Ishikawa (cell line): ENCODE results near the gene AKAP7.

Experiments
- CEBPB ChIP-seq: IDR thresholded peaks from 2 replicates; pipeline ENCODE4 v1.6.1; 2012
- CREB1 ChIP-seq: IDR thresholded peaks from 2 replicates; pipeline ENCODE4 v1.6.1; 2012; ENCODE audit warnings: low read depth
- EGR1 ChIP-seq: IDR thresholded peaks from 2 replicates; pipeline ENCODE4 v1.6.1; 2012
- EP300 ChIP-seq: IDR thresholded peaks from 2 replicates; pipeline ENCODE4 v1.6.1; 2012; ENCODE audit warnings: borderline replicate concordance
- FOXM1 ChIP-seq: IDR thresholded peaks from 2 replicates; pipeline ENCODE4 v1.6.1; 2012; ENCODE audit warnings: low read depth, borderline replicate concordance
- MAX ChIP-seq: IDR thresholded peaks from 2 replicates; pipeline ENCODE4 v1.6.1; 2012
- NFIC ChIP-seq: IDR thresholded peaks from 2 replicates; pipeline ENCODE4 v1.6.1; 2012
- RAD21 ChIP-seq: IDR thresholded peaks from 2 replicates; pipeline ENCODE4 v1.6.1; 2012; ENCODE audit warnings: low read depth
- REST ChIP-seq: IDR thresholded peaks from 2 replicates; pipeline ENCODE4 v1.6.1; 2012; ENCODE audit warnings: low read depth, mild to moderate bottlenecking
- TAF1 ChIP-seq: IDR thresholded peaks from 2 replicates; pipeline ENCODE4 v1.6.1; 2012; ENCODE audit warnings: low read depth, mild to moderate bottlenecking
- TCF12 ChIP-seq: IDR thresholded peaks from 2 replicates; pipeline ENCODE4 v1.6.1; 2012; ENCODE audit warnings: low read depth
- TEAD4 ChIP-seq: IDR thresholded peaks from 2 replicates; pipeline ENCODE4 v1.6.1; 2012
- YY1 ChIP-seq: IDR thresholded peaks from 2 replicates; pipeline ENCODE4 v1.6.1; 2012; ENCODE audit warnings: low read depth
- ZBTB7A ChIP-seq: IDR thresholded peaks from 2 replicates; pipeline ENCODE4 v1.6.1; 2012; ENCODE audit warnings: low read depth
- TF ChIP-seq, protein P1 (sequence below): IDR thresholded peaks from 2 replicates; pipeline ENCODE4 v1.6.1; 2012

Gene AKAP7

GRCh38 chr6:131117878-131118277 is 17.4 kb upstream of the AKAP7 start:
- TF ChIP-seq REST: no peak
- TF ChIP-seq NFIC: no peak
- no peak for TF ChIP-seq RAD21
- no peak for TF ChIP-seq MAX
- no peak for TF ChIP-seq EGR1
- no peak for TF ChIP-seq TEAD4
- TF ChIP-seq CEBPB: no peak
- no peak for TF ChIP-seq TCF12
- TF ChIP-seq, protein P1, sequence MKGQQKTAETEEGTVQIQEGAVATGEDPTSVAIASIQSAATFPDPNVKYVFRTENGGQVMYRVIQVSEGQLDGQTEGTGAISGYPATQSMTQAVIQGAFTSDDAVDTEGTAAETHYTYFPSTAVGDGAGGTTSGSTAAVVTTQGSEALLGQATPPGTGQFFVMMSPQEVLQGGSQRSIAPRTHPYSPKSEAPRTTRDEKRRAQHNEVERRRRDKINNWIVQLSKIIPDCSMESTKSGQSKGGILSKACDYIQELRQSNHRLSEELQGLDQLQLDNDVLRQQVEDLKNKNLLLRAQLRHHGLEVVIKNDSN: no peak
- no peak for TF ChIP-seq ZBTB7A
- TF ChIP-seq TAF1: no peak
- no peak for TF ChIP-seq EP300
- no peak for TF ChIP-seq YY1
- no peak for TF ChIP-seq CREB1
- no peak for TF ChIP-seq FOXM1

DNA sequence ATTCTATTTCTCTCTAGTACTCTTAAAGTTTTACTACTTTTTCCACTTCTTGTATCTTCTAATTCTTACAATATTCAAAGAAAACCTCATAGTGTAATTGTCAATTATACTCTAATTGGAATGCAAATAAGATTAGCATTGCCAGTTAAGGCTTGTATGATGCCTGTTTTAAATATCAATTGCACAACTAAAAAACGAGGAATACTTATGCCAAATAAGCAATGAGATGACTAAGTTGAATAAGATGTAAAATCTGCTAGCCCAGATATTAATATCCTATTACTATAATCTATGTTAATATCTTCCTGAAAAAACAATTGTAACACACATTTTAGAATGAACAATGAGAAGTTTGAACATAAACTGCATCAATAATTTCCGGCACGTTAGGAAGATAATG is 13.3 kb upstream of the AKAP7 start:
- TF ChIP-seq EP300: no peak
- no peak for TF ChIP-seq REST
- TF ChIP-seq, protein P1: no peak
- TF ChIP-seq RAD21: no peak

- no peak for TF ChIP-seq TCF12
- TF ChIP-seq CREB1: no peak
- TF ChIP-seq TEAD4: no peak
- no peak for TF ChIP-seq YY1
- TF ChIP-seq, protein P1: no peak
- TF ChIP-seq NFIC: no peak
- no peak for TF ChIP-seq TAF1
- TF ChIP-seq ZBTB7A: no peak
- TF ChIP-seq FOXM1: no peak
- TF ChIP-seq EP300: no peak
These were observed 12.8 kb upstream of the AKAP7 start for GRCh38 chr6:131122516-131122915.

GRCh38 chr6:131124336-131125071 is 10.8 kb upstream of the AKAP7 start:
- TF ChIP-seq EGR1 (no peak), CREB1 (no peak), MAX (no peak), TEAD4 (no peak), CEBPB (no peak), ZBTB7A (no peak), NFIC (no peak), FOXM1 (no peak), TAF1 (no peak), REST (no peak), YY1 (no peak), TCF12 (no peak), RAD21 (no peak), EP300 (no peak)
- TF ChIP-seq, protein P1: no peak
